ENCODE data around the gene SEC14L2.

Gene SEC14L2

DNA sequence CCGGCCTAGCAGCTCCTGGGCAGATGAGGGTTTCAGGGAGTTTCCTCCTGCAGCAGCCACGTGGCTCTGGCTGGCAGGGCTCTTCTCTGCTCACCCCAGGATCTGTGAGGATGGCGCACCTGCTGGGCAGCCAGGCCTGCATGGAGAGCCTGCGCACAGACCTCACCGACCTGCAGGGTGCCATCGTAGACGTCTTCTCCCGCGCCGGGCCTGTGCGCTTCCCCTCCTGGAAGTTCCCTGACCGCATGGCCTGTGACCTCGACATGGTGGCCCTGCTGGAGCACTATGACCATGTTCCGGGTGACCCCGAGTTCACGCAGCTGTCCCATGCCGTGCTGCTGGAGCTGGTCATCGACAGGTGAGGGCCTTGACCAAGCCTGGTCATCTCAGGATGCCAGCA, 30.9 kb upstream of the SEC14L2 start:
- H3K27me3 ChIP-seq (ENCODE audit: control insufficient read depth, insufficient read depth, low read length), result no peaks in the 10 kb centered on the region
- no peaks in the 10 kb centered on the region for H3K79me2 ChIP-seq
- no peaks in the 10 kb centered on the region for H3K36me3 ChIP-seq (ENCODE audit: control insufficient read depth, insufficient read depth, low read length)
- TF ChIP-seq, protein P1, sequence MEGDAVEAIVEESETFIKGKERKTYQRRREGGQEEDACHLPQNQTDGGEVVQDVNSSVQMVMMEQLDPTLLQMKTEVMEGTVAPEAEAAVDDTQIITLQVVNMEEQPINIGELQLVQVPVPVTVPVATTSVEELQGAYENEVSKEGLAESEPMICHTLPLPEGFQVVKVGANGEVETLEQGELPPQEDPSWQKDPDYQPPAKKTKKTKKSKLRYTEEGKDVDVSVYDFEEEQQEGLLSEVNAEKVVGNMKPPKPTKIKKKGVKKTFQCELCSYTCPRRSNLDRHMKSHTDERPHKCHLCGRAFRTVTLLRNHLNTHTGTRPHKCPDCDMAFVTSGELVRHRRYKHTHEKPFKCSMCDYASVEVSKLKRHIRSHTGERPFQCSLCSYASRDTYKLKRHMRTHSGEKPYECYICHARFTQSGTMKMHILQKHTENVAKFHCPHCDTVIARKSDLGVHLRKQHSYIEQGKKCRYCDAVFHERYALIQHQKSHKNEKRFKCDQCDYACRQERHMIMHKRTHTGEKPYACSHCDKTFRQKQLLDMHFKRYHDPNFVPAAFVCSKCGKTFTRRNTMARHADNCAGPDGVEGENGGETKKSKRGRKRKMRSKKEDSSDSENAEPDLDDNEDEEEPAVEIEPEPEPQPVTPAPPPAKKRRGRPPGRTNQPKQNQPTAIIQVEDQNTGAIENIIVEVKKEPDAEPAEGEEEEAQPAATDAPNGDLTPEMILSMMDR (IDR thresholded peaks at IDR 0.05), result no peak
- no peak overlapping the region for H3K4me3 ChIP-seq (ENCODE audit: low read depth, low read length)
- no peak overlapping the region for H3K9ac ChIP-seq
- no peak overlapping the region for H2AFZ ChIP-seq
- no peak overlapping the region for H3K27ac ChIP-seq
- H3K4me1 ChIP-seq, result no peaks in the 10 kb centered on the region
- no peaks in the 10 kb centered on the region for H3K9me3 ChIP-seq (ENCODE audit: control insufficient read depth, low read length)
- no peak overlapping the region for H3K4me2 ChIP-seq (ENCODE audit: low read length)

DNA sequence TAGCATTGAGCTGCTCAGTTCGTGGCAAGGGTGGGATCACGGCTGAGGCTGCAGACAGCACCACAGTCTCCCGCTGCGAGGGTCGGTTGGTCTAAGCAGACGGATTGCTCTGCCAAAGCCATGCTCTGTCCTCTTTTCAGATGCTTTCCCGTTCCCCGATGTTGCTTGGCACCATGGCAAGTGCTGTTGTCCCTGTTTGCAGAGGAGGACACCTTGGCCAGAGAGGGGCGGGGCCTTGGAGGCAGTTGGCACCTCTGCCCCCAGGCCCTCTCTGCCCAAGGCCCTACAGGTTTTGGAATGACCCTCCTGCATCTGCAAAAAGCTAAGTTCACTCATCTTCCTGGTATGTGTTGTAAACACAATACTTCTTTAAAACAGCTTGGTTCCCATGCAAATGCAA, 28.4 kb upstream of the SEC14L2 start:
- no peaks in the 10 kb centered on the region for H3K36me3 ChIP-seq (ENCODE audit: control insufficient read depth, insufficient read depth, low read length)
- TF ChIP-seq, protein P1 (IDR thresholded peaks at IDR 0.05), result no peak
- H3K4me3 ChIP-seq (ENCODE audit: low read depth, low read length), result no peak overlapping the region
- no peak overlapping the region for H3K9ac ChIP-seq
- no peaks in the 10 kb centered on the region for H3K4me1 ChIP-seq
- no peaks in the 10 kb centered on the region for H3K27me3 ChIP-seq (ENCODE audit: control insufficient read depth, insufficient read depth, low read length)
- H3K9me3 ChIP-seq (ENCODE audit: control insufficient read depth, low read length), result no peaks in the 10 kb centered on the region
- H3K4me2 ChIP-seq (ENCODE audit: low read length), result no peak overlapping the region
- H3K79me2 ChIP-seq, result no peaks in the 10 kb centered on the region
- no peak overlapping the region for H2AFZ ChIP-seq
- H3K27ac ChIP-seq, result no peak overlapping the region

DNA sequence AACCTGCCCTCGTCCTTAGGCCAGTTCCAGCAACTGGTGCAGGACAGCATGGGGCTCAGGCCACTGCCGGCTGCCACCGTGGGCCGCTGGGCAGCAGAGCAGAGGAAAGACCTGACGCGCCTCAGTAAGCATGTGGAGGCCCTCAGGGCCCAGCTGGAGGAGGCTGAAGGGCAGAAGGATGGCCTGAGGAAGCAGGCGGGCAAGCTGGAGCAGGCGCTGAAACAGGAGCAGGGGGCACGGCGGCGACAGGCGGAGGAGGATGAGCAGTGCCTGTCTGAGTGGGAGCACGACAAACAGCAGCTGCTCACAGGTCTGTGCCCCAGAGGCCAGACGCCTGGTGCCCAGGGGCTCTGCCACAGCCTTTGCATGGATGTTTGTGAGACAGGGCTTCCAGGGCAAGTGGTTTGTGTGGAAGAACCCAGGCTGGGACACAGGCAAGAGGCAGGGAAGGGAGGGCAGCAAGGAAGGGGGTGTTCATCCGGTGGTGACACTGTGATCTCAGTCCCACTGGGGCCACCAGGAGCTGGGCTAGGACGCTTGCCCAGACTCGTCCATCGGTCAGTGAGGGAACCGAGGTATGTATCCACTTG, 26.1 kb upstream of the SEC14L2 start:
- H3K27ac ChIP-seq, result no peak overlapping the region
- TF ChIP-seq, protein P1 (IDR thresholded peaks at IDR 0.05), result no peak
- H3K4me3 ChIP-seq (ENCODE audit: low read depth, low read length), result no peak overlapping the region
- H3K9me3 ChIP-seq (ENCODE audit: control insufficient read depth, low read length), result no peaks in the 10 kb centered on the region
- no peak overlapping the region for H2AFZ ChIP-seq
- H3K36me3 ChIP-seq (ENCODE audit: control insufficient read depth, insufficient read depth, low read length), result no peaks in the 10 kb centered on the region
- no peaks in the 10 kb centered on the region for H3K27me3 ChIP-seq (ENCODE audit: control insufficient read depth, insufficient read depth, low read length)
- H3K9ac ChIP-seq, result no peak overlapping the region
- H3K4me1 ChIP-seq, result no peaks in the 10 kb centered on the region
- H3K4me2 ChIP-seq (ENCODE audit: low read length), result no peak overlapping the region
- no peaks in the 10 kb centered on the region for H3K79me2 ChIP-seq

DNA sequence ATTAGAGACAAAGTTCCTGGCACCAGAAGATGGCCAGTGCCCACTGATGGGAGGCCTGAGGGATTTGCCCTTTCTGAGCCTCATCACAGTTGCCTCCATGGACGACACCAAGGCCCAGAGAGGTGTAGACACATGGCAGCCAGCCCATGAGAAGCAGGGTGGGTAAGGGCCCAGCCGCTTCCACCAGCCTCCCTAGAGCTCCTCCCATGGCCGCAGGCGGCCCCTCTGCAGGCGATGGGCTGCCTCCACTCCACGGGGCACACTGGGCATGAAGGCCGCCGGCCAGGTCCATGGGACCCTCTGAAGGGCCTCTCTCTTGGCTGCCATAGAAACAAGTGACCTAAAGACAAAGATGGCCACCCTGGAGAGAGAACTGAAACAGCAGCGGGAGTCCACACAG, 25.5 kb upstream of the SEC14L2 start:
- Histone ChIP-seq H3K27ac (no peak overlapping the region), H3K4me3 (ENCODE audit: low read depth, low read length) (no peak overlapping the region), H3K79me2 (no peaks in the 10 kb centered on the region), H3K9me3 (ENCODE audit: control insufficient read depth, low read length) (no peaks in the 10 kb centered on the region), H3K27me3 (ENCODE audit: control insufficient read depth, insufficient read depth, low read length) (no peaks in the 10 kb centered on the region), H3K36me3 (ENCODE audit: control insufficient read depth, insufficient read depth, low read length) (no peaks in the 10 kb centered on the region), H3K9ac (no peak overlapping the region), H3K4me1 (no peaks in the 10 kb centered on the region), H2AFZ (no peak overlapping the region), H3K4me2 (ENCODE audit: low read length) (no peak overlapping the region)
- TF ChIP-seq, protein P1 (IDR thresholded peaks at IDR 0.05), result no peak

DNA sequence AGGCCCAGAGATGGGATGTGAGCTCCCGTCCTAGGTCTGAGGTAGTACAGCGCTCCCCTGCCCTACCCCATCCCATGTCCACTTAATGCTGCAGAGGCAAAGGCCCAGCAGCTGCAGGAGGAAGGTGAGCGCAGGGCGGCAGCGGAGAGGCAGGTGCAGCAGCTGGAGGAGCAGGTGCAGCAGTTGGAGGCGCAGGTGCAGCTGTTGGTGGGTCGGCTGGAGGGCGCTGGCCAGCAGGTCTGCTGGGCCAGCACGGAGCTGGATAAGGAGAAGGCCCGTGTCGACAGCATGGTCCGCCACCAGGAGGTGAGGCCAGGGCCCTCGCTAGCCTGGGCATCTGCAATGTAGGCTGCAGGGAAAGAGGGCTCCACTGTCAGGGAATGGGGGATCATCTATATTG, 24.8 kb upstream of the SEC14L2 start:
- H2AFZ ChIP-seq, result no peak overlapping the region
- H3K9ac ChIP-seq, result no peak overlapping the region
- H3K36me3 ChIP-seq (ENCODE audit: control insufficient read depth, insufficient read depth, low read length), result no peaks in the 10 kb centered on the region
- H3K9me3 ChIP-seq (ENCODE audit: control insufficient read depth, low read length), result no peaks in the 10 kb centered on the region
- H3K27ac ChIP-seq, result no peak overlapping the region
- H3K4me3 ChIP-seq (ENCODE audit: low read depth, low read length), result no peak overlapping the region
- H3K79me2 ChIP-seq, result no peaks in the 10 kb centered on the region
- TF ChIP-seq, protein P1 (IDR thresholded peaks at IDR 0.05), result no peak
- H3K27me3 ChIP-seq (ENCODE audit: control insufficient read depth, insufficient read depth, low read length), result no peaks in the 10 kb centered on the region
- no peak overlapping the region for H3K4me2 ChIP-seq (ENCODE audit: low read length)
- no peaks in the 10 kb centered on the region for H3K4me1 ChIP-seq

All from parathyroid adenoma (tissue), 2 donors.